ENCODE data around the gene GDPD5.

Gene GDPD5

GRCh38 chr11:75500742-75501141 lies 25.0 kb downstream of the GDPD5 start:
- no peaks in the 10 kb centered on the region for H4K20me1 ChIP-seq (ENCODE audit: insufficient read depth)
- H3K4me2 ChIP-seq = no peak overlapping the region
- no peak overlapping the region for H3K4me3 ChIP-seq (IDR thresholded peaks at IDR 0.05; ENCODE audit: insufficient read depth, low read depth, low read length)
- no peaks in the 10 kb centered on the region for H3K4me1 ChIP-seq (ENCODE audit: low read depth, poor library complexity, severe bottlenecking)
- no peak for TF ChIP-seq CTCF (conservative IDR thresholded peaks at IDR 0.05; ENCODE audit: low read depth, low read length)
- H3K79me2 ChIP-seq (ENCODE audit: insufficient read depth, low read depth) = no peaks in the 10 kb centered on the region
- no peaks in the 10 kb centered on the region for H3K27me3 ChIP-seq (ENCODE audit: insufficient read depth, low read depth)
- no peak overlapping the region for H3K9ac ChIP-seq
- H2AFZ ChIP-seq (ENCODE audit: low read depth) = no peak overlapping the region
- no peaks in the 10 kb centered on the region for H3K36me3 ChIP-seq (ENCODE audit: insufficient read depth)
- H3K27ac ChIP-seq = no peak overlapping the region

GRCh38 chr11:75499423-75500190 lies 26.1 kb downstream of the GDPD5 start:
- H3K9ac ChIP-seq = no peak overlapping the region
- no peak overlapping the region for H2AFZ ChIP-seq (ENCODE audit: low read depth)
- H3K27ac ChIP-seq = no peak overlapping the region
- no peaks in the 10 kb centered on the region for H3K36me3 ChIP-seq (ENCODE audit: insufficient read depth)
- H3K4me1 ChIP-seq (ENCODE audit: low read depth, poor library complexity, severe bottlenecking) = no peaks in the 10 kb centered on the region
- no peaks in the 10 kb centered on the region for H3K79me2 ChIP-seq (ENCODE audit: insufficient read depth, low read depth)
- no peak overlapping the region for H3K4me3 ChIP-seq (IDR thresholded peaks at IDR 0.05; ENCODE audit: insufficient read depth, low read depth, low read length)
- H3K4me2 ChIP-seq = no peak overlapping the region
- TF ChIP-seq CTCF (conservative IDR thresholded peaks at IDR 0.05; ENCODE audit: low read depth, low read length) = no peak
- no peaks in the 10 kb centered on the region for H4K20me1 ChIP-seq (ENCODE audit: insufficient read depth)
- no peaks in the 10 kb centered on the region for H3K27me3 ChIP-seq (ENCODE audit: insufficient read depth, low read depth)

- no peak for TF ChIP-seq CTCF (conservative IDR thresholded peaks at IDR 0.05; ENCODE audit: low read depth, low read length)
- no peaks in the 10 kb centered on the region for H4K20me1 ChIP-seq (ENCODE audit: insufficient read depth)
- H3K4me2 ChIP-seq = no peak overlapping the region
- no peak overlapping the region for H3K4me3 ChIP-seq (IDR thresholded peaks at IDR 0.05; ENCODE audit: insufficient read depth, low read depth, low read length)
- H2AFZ ChIP-seq (ENCODE audit: low read depth) = no peak overlapping the region
- H3K27ac ChIP-seq = no peak overlapping the region
- H3K36me3 ChIP-seq (ENCODE audit: insufficient read depth) = no peaks in the 10 kb centered on the region
- H3K79me2 ChIP-seq (ENCODE audit: insufficient read depth, low read depth) = no peaks in the 10 kb centered on the region
- H3K9ac ChIP-seq = no peak overlapping the region
- H3K27me3 ChIP-seq (ENCODE audit: insufficient read depth, low read depth) = no peaks in the 10 kb centered on the region
- H3K4me1 ChIP-seq (ENCODE audit: low read depth, poor library complexity, severe bottlenecking) = no peaks in the 10 kb centered on the region
Measured at GRCh38 chr11:75498556-75499255, 27.0 kb downstream of the GDPD5 start.

GRCh38 chr11:75497788-75498409 lies 27.8 kb downstream of the GDPD5 start:
- Histone ChIP-seq H3K27ac (no peak overlapping the region), H3K4me3 (IDR thresholded peaks at IDR 0.05; ENCODE audit: insufficient read depth, low read depth, low read length) (no peak overlapping the region), H3K9ac (no peak overlapping the region), H3K4me2 (no peak overlapping the region), H4K20me1 (ENCODE audit: insufficient read depth) (no peaks in the 10 kb centered on the region), H3K4me1 (ENCODE audit: low read depth, poor library complexity, severe bottlenecking) (no peaks in the 10 kb centered on the region), H3K36me3 (ENCODE audit: insufficient read depth) (no peaks in the 10 kb centered on the region), H3K27me3 (ENCODE audit: insufficient read depth, low read depth) (no peaks in the 10 kb centered on the region), H3K79me2 (ENCODE audit: insufficient read depth, low read depth) (no peaks in the 10 kb centered on the region), H2AFZ (ENCODE audit: low read depth) (no peak overlapping the region)
- no peak for TF ChIP-seq CTCF (conservative IDR thresholded peaks at IDR 0.05; ENCODE audit: low read depth, low read length)

Measured in KMS-11 (cell line).